Left renal pelvis (tissue), 4 donors: Measurements from ENCODE around the gene ZNF385C. TPM values are rescaled to one million over a fixed set of nuclear protein-coding genes. Genes with fewer than 3 reads are reported as not detected.

Experiments
- DNase-seq, 4 donors: peaks; one replicate each; pipeline ENCODE4 v3.0.0-alpha.2; 2013; ENCODE audit warnings: low read depth in 4 of 4, low spot score in 3 of 4
- polyA plus RNA-seq, 4 donors: library from polyadenylated mRNA; unstranded; fragments of 120-200 nt; gene quantifications; one replicate each; pipeline ENCODE4 v1.2.1, GENCODE V29; 2013; ENCODE audit not compliant: insufficient read length in 4 of 4

ZNF385C gene
- polyA plus RNA-seq, 4 donors, result 5.1 to 9.3 (median 6.2) TPM

- DNase-seq, result no peak
These were observed 43.2 kb downstream of the ZNF385C start for GRCh38 chr17:42055027-42055426.

GRCh38 chr17:42053731-42054500 lies 44.4 kb downstream of the ZNF385C start:
- no peak for DNase-seq

GRCh38 chr17:42052346-42052877 lies 45.9 kb downstream of the ZNF385C start:
- no peak for DNase-seq

GRCh38 chr17:42051645-42052044 lies 46.6 kb downstream of the ZNF385C start:
- no peak for DNase-seq

- no peak for DNase-seq
These were observed 47.3 kb downstream of the ZNF385C start for GRCh38 chr17:42051013-42051400.

- DNase-seq, result no peak
These were observed 47.8 kb downstream of the ZNF385C start, which contains the start of gene C17orf113 for GRCh38 chr17:42050393-42051012. Gene C17orf113 (minus strand): TSS chr17:42050601. CDS start chr17:42043376, 7,225 bp downstream.

- no peak for DNase-seq
These were observed 48.4 kb downstream of the ZNF385C start for GRCh38 chr17:42049834-42050392.

GRCh38 chr17:42047343-42047742 lies 50.9 kb downstream of the ZNF385C start:
- DNase-seq, result no peak

GRCh38 chr17:42045719-42046118 lies 52.6 kb downstream of the ZNF385C start:
- no peak for DNase-seq

- DNase-seq, result no peak
These were observed 55.5 kb downstream of the ZNF385C start for GRCh38 chr17:42042598-42043319.

- no peak for DNase-seq
These were observed 56.7 kb downstream of the ZNF385C start for GRCh38 chr17:42041619-42042018.

GRCh38 chr17:42040818-42041217 lies 57.5 kb downstream of the ZNF385C start:
- DNase-seq, result no peak

- no peak for DNase-seq
These were observed 58.2 kb downstream of the ZNF385C start for GRCh38 chr17:42039794-42040763.

- no peak for DNase-seq
These were observed 59.9 kb downstream of the ZNF385C start for GRCh38 chr17:42038221-42038973.

GRCh38 chr17:42034059-42034458 lies 64.2 kb downstream of the ZNF385C start:
- no peak for DNase-seq

- no peak for DNase-seq
These were observed 66.7 kb downstream of the ZNF385C start for GRCh38 chr17:42031584-42031983.

- no peak for DNase-seq
These were observed 69.5 kb downstream of the ZNF385C start for GRCh38 chr17:42028791-42029127.

- no peak for DNase-seq
These were observed 70.1 kb downstream of the ZNF385C start for GRCh38 chr17:42027961-42028790.

GRCh38 chr17:42027590-42027889 lies 70.7 kb downstream of the ZNF385C start:
- DNase-seq, result no peak
